H1 (cell line): ENCODE measurements around the gene C1orf21. TPM values are rescaled to one million over a fixed set of nuclear protein-coding genes. Genes with fewer than 3 reads are reported as not detected.

ENCODE experiments used
- CTCF ChIA-PET: fragments of 300-600 bp; sonication (Branson Sonifier 250); formaldehyde crosslinking; loops from one replicate; lab custom pipeline; 2021; ENCODE audit not compliant: partially characterized antibody; lab: Charles Lee
- POLR2A ChIA-PET: fragments of 300-600 bp; sonication (Branson Sonifier 250); formaldehyde crosslinking; loops from one replicate; lab custom pipeline; 2021; ENCODE audit warnings: inconsistent platforms; ENCODE audit not compliant: partially characterized antibody; lab: Charles Lee
- DNase-seq, 2 experiments: peaks; one replicate each; pipeline versions ENCODE4 v3.0.0 to v3.0.0-alpha.2; 2010 to 2022; ENCODE audit warnings: low spot score in 2 of 2, low read depth in 1 of 2, mixed read lengths in 1 of 2
- FAIRE-seq: peaks from 2 replicates; lab custom pipeline; 2011; peaks lifted over from hg19 to GRCh38; lab: Jason Lieb, UNC
- H2AFZ ChIP-seq: 2 replicates; pipeline ENCODE4 v1.8.1; 2012; ENCODE audit warnings: low read length, inconsistent platforms
- H2AK5ac ChIP-seq: 2 replicates; pipeline ENCODE4 v1.6.1; 2013; ENCODE audit warnings: low read depth, low read length
- H2BK120ac ChIP-seq: replicated peaks from 2 replicates; pipeline ENCODE3; 2013; ENCODE audit warnings: low read depth, low read length, inconsistent platforms
- H2BK12ac ChIP-seq: 2 replicates; pipeline ENCODE4 v1.6.1; 2013; ENCODE audit warnings: low read depth, low read length
- H2BK15ac ChIP-seq: 2 replicates; pipeline ENCODE4 v1.6.1; 2013; ENCODE audit warnings: low read length
- H2BK20ac ChIP-seq: 2 replicates; pipeline ENCODE4 v1.6.1; 2013; ENCODE audit warnings: low read length
- H2BK5ac ChIP-seq: 2 replicates; pipeline ENCODE4 v1.6.1; 2013; ENCODE audit warnings: low read depth, low read length
- H3K14ac ChIP-seq: 2 replicates; pipeline ENCODE4 v1.6.1; 2013; ENCODE audit warnings: inconsistent platforms; ENCODE audit not compliant: insufficient read length
- H3K18ac ChIP-seq: 2 replicates; pipeline ENCODE4 v1.6.1; 2013; ENCODE audit warnings: low read length; ENCODE audit errors: extremely low read depth
- H3K23ac ChIP-seq: 2 replicates; pipeline ENCODE4 v1.6.1; 2013; ENCODE audit warnings: inconsistent platforms; ENCODE audit not compliant: insufficient read length
- H3K23me2 ChIP-seq: 2 replicates; pipeline ENCODE4 v1.6.1; 2013; ENCODE audit warnings: low read depth, low read length
- H3K27ac ChIP-seq: 2 replicates; pipeline ENCODE4 v1.6.1; 2011; ENCODE audit warnings: low read depth, low read length, inconsistent platforms
- H3K27me3 ChIP-seq, 4 experiments: replicated peaks in 1 of 4; 1 replicate in 1 of 4; 2 replicates in 3 of 4; pipeline versions ENCODE4 v1.6.1 to v1.8.1; 2011 to 2013; ENCODE audit warnings: low read length in 3 of 4, mild to moderate bottlenecking in 3 of 4, inconsistent platforms in 2 of 4, mixed read lengths in 2 of 4, moderate library complexity in 1 of 4; ENCODE audit not compliant: control insufficient read depth in 3 of 4, insufficient read depth in 3 of 4; ENCODE audit errors: extremely low read depth in 1 of 4
- H3K36me3 ChIP-seq, 4 experiments: 2 replicates each; pipeline versions ENCODE4 v1.6.1 to v1.8.1; 2011 to 2013; ENCODE audit warnings: mild to moderate bottlenecking in 4 of 4, low read length in 3 of 4, moderate library complexity in 2 of 4, control low read depth in 1 of 4, inconsistent platforms in 1 of 4; ENCODE audit not compliant: insufficient read depth in 4 of 4, control insufficient read depth in 2 of 4
- H3K4ac ChIP-seq: replicated peaks from 2 replicates; pipeline ENCODE3; 2013; ENCODE audit warnings: low read length, low read depth, mixed read lengths, inconsistent platforms; ENCODE audit not compliant: insufficient read length
- H3K4me1 ChIP-seq, 4 experiments: replicated peaks in 1 of 4; 1 replicate in 1 of 4; 2 replicates in 3 of 4; pipeline versions ENCODE4 v1.6.1 to v1.8.1; 2011 to 2013; ENCODE audit warnings: low read length in 3 of 4, inconsistent platforms in 2 of 4, mixed read lengths in 1 of 4; ENCODE audit not compliant: insufficient read depth in 4 of 4, control insufficient read depth in 3 of 4
- H3K4me2 ChIP-seq, 2 experiments: 2 replicates each; pipeline versions ENCODE4 v1.6.1 to v1.8.1; 2011 to 2013; ENCODE audit warnings: low read depth in 2 of 2, low read length in 2 of 2, control low read depth in 1 of 2, inconsistent platforms in 1 of 2, mild to moderate bottlenecking in 1 of 2; ENCODE audit not compliant: insufficient read depth in 1 of 2
- H3K4me3 ChIP-seq, 4 experiments: fragments of 200-600, 300-600 bp in 1 of 4; sonication (generic), shearing (Covaris generic), sonication (Bioruptor Twin) in 1 of 4; 2 replicates each; pipeline versions ENCODE4 v1.5.1 to v1.8.1; 2011 to 2016; ENCODE audit warnings: low read length in 4 of 4, low read depth in 3 of 4, control low read depth in 2 of 4, inconsistent platforms in 2 of 4, mild to moderate bottlenecking in 2 of 4, mixed read lengths in 1 of 4, moderate library complexity in 1 of 4; ENCODE audit not compliant: insufficient read depth in 2 of 4; ENCODE audit errors: extremely low read depth in 1 of 4
- H3K56ac ChIP-seq: replicated peaks from 2 replicates; pipeline ENCODE3; 2013; ENCODE audit warnings: low read depth, mild to moderate bottlenecking, mixed read lengths, low read length, inconsistent platforms; ENCODE audit not compliant: insufficient read length
- H3K79me1 ChIP-seq: 2 replicates; pipeline ENCODE4 v1.6.1; 2013; ENCODE audit warnings: low read depth, low read length, control low read depth
- H3K79me2 ChIP-seq, 2 experiments: 2 replicates each; pipeline versions ENCODE4 v1.6.1 to v1.8.1; 2012 to 2013; ENCODE audit warnings: low read length in 2 of 2, mild to moderate bottlenecking in 2 of 2, inconsistent platforms in 1 of 2; ENCODE audit not compliant: insufficient read depth in 2 of 2, control insufficient read depth in 1 of 2
- H3K9ac ChIP-seq, 4 experiments: replicated peaks in 1 of 4; 1 replicate in 1 of 4; 2 replicates in 3 of 4; pipeline versions ENCODE4 v1.6.1 to v1.8.1; 2011 to 2013; ENCODE audit warnings: low read depth in 3 of 4, low read length in 3 of 4, control low read depth in 2 of 4, mild to moderate bottlenecking in 2 of 4, moderate library complexity in 2 of 4, inconsistent platforms in 1 of 4; ENCODE audit errors: extremely low read depth in 1 of 4
- H3K9me3 ChIP-seq, 2 experiments: 2 replicates each; pipeline versions ENCODE4 v1.6.1 to v1.8.1; 2012 to 2013; ENCODE audit warnings: mild to moderate bottlenecking in 2 of 2, moderate library complexity in 2 of 2, control low read depth in 1 of 2, inconsistent platforms in 1 of 2, low read depth in 1 of 2, low read length in 1 of 2, mixed read lengths in 1 of 2; ENCODE audit not compliant: insufficient read depth in 2 of 2
- H4K20me1 ChIP-seq, 2 experiments: replicated peaks in 1 of 2; 2 replicates each; pipeline versions ENCODE3 to v1.8.1; 2011 to 2013; ENCODE audit warnings: inconsistent platforms in 2 of 2, low read length in 2 of 2, mild to moderate bottlenecking in 1 of 2; ENCODE audit not compliant: insufficient read depth in 2 of 2, control insufficient read depth in 1 of 2
- H4K5ac ChIP-seq: 2 replicates; pipeline ENCODE4 v1.6.1; 2013; ENCODE audit warnings: low read length, low read depth, mixed read lengths, inconsistent platforms; ENCODE audit not compliant: insufficient read length
- H4K8ac ChIP-seq: 2 replicates; pipeline ENCODE4 v1.8.0; 2013; ENCODE audit warnings: mild to moderate bottlenecking, moderate library complexity, low read length, inconsistent platforms; ENCODE audit not compliant: insufficient read depth; ENCODE audit errors: extremely low read depth
- H4K91ac ChIP-seq: replicated peaks from 2 replicates; pipeline ENCODE3; 2013; ENCODE audit warnings: low read length, mixed read lengths, inconsistent platforms; ENCODE audit not compliant: insufficient read length
- CHD1 ChIP-seq: IDR thresholded peaks from 2 replicates; pipeline ENCODE4 v1.6.1; 2012; ENCODE audit warnings: low read depth, low read length, improper control_type of control experiment
- EGR1 ChIP-seq: IDR thresholded peaks from 2 replicates; pipeline ENCODE4 v1.6.1; 2011; ENCODE audit warnings: low read depth, low read length, borderline replicate concordance
- RAD21 ChIP-seq, 2 experiments: IDR thresholded peaks in 1 of 2; conservative IDR thresholded peaks in 1 of 2; 2 replicates each; pipeline ENCODE4 v1.6.1; 2011; ENCODE audit warnings: low read depth in 2 of 2, low read length in 2 of 2, improper control_type of control experiment in 1 of 2, inconsistent platforms in 1 of 2, mild to moderate bottlenecking in 1 of 2, moderate library complexity in 1 of 2
- WGBS, 2 experiments: shearing (Covaris generic) in 1 of 2; methylation state at CpG; one replicate each; pipeline versions ENCODE4 v1.1.6 to v1.1.7; 2013 to 2015; ENCODE audit warnings: low lambda C conversion rate in 2 of 2, mixed read lengths in 2 of 2, inconsistent platforms in 1 of 2, low coverage in 1 of 2, missing lambda C conversion rate in 1 of 2; ENCODE audit not compliant: insufficient replicate concordance in 2 of 2, insufficient coverage in 1 of 2, insufficient read length in 1 of 2; ENCODE audit errors: extremely low coverage in 1 of 2, missing lambda C conversion rate in 1 of 2; 5-methylcytosine and 5-hydroxymethylcytosine counted together
- polyA plus RNA-seq, 7 experiments: library from polyadenylated mRNA; depleted of rRNA in 3 of 7; stranded (reverse) in 5 of 7; unstranded in 2 of 7; fragments of >200 nt in 5 of 7; fragments of 200-250 nt in 2 of 7; gene quantifications; 1 replicate in 5 of 7; 2 replicates in 1 of 7; 4 replicates in 1 of 7; pipeline versions ENCODE4 v1.2.1 to v1.2.3, GENCODE V29; 2011 to 2013; ENCODE audit warnings: missing spikeins in 2 of 7, mixed read lengths in 2 of 7
- total RNA-seq: library from RNA; stranded (reverse); fragmentation: NEBNext Ultra II Directional; extraction: Animal tissue kit (Norgen Biotek cat#: 25700); gene quantifications from 2 replicates; pipeline ENCODE4 v1.2.1, GENCODE V29; 2021
- TF ChIP-seq, protein P1 (sequence below), 3 experiments: IDR thresholded peaks; 1 replicate in 2 of 3; 2 replicates in 1 of 3; pipeline versions ENCODE4 v1.5.1 to v1.6.1; 2011; ENCODE audit warnings: low read length in 3 of 3, mild to moderate bottlenecking in 3 of 3, inconsistent platforms in 2 of 3, low read depth in 1 of 3, moderate library complexity in 1 of 3; ENCODE audit not compliant: insufficient read depth in 1 of 3; ENCODE audit errors: control extremely low read depth in 1 of 3

Gene C1orf21
- total and polyA plus RNA-seq, 2 of the 8 experiments (the other 6 are each of a cell fraction or from before 2014, with no cell fraction given): 16.6 to 51.0 TPM

DNA sequence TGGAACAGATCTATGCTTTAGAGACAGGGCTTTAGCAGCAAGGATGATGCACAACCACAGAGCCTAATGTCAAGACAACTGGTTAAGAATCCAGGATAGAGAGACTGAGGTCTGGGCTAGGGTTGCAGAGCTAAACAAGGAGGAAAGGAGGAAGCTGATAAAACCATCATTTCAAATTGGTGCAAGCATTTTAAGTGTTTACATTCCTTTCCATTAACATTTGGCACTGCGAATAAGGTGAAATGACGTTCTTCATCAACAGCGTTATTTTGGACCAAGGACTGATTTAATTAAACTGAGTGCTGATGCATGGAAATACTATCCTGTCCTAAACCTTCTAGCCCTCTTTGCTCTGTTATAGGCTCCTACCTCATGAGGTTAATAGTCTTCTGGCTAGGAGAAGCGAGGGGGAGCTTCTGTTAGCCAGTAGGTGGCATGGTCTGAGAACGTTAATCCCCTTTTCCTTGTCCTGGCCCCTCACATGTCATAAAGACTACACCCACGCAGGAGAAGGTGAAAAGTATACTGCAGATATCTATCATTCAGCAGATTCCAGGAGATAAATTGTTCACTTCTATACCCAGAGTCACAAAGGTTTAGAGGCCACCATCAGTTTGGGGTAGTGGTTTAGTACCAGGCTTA lies 7.6 kb upstream of the C1orf21 start:
- no peak overlapping the region for H3K18ac ChIP-seq
- no peak overlapping the region for H2BK120ac ChIP-seq
- no peaks in the 10 kb centered on the region for H3K27me3 ChIP-seq
- no peak for DNase-seq
- no peak overlapping the region for H3K56ac ChIP-seq
- H2BK15ac ChIP-seq: no peak overlapping the region
- no peak overlapping the region for H2AFZ ChIP-seq
- no peaks in the 10 kb centered on the region for H3K9me3 ChIP-seq
- no peak overlapping the region for H3K14ac ChIP-seq
- H2AK5ac ChIP-seq: no peak overlapping the region
- H3K79me2 ChIP-seq: no peaks in the 10 kb centered on the region
- no peaks in the 10 kb centered on the region for H3K36me3 ChIP-seq
- no peak overlapping the region for H4K5ac ChIP-seq
- FAIRE-seq: no peak
- no peaks in the 10 kb centered on the region for H3K23me2 ChIP-seq
- no peak overlapping the region for H2BK5ac ChIP-seq
- H3K23ac ChIP-seq: no peak overlapping the region
- H3K4me3 ChIP-seq: no peak overlapping the region
- POLR2A ChIA-PET: interaction anchor here (1.2 kb wide), 1 partner anchor 327 kb away, joined by 3 read pairs; no protein-coding TSS in a partner anchor
- no peak overlapping the region for H4K91ac ChIP-seq
- H2BK20ac ChIP-seq: no peak overlapping the region
- H3K4ac ChIP-seq: no peak overlapping the region
- TF ChIP-seq CHD1 (no peak), RAD21 (IDR thresholded peaks at IDR 0.05 in 1 of 2, conservative IDR thresholded peaks at IDR 0.05 in 1 of 2; ENCODE audit: low read depth in 2 of 2, low read length in 2 of 2) (peak; percentile 65 to 74), EGR1 (0 out of 2 replicates have a peak, but pooled peaks have one; percentile 24)
- TF ChIP-seq, protein P1, sequence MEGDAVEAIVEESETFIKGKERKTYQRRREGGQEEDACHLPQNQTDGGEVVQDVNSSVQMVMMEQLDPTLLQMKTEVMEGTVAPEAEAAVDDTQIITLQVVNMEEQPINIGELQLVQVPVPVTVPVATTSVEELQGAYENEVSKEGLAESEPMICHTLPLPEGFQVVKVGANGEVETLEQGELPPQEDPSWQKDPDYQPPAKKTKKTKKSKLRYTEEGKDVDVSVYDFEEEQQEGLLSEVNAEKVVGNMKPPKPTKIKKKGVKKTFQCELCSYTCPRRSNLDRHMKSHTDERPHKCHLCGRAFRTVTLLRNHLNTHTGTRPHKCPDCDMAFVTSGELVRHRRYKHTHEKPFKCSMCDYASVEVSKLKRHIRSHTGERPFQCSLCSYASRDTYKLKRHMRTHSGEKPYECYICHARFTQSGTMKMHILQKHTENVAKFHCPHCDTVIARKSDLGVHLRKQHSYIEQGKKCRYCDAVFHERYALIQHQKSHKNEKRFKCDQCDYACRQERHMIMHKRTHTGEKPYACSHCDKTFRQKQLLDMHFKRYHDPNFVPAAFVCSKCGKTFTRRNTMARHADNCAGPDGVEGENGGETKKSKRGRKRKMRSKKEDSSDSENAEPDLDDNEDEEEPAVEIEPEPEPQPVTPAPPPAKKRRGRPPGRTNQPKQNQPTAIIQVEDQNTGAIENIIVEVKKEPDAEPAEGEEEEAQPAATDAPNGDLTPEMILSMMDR (IDR thresholded peaks at IDR 0.05; ENCODE audit: control extremely low read depth in 1 of 3, insufficient read depth in 1 of 3, low read depth in 1 of 3, low read length in 3 of 3): peak in 2 of 3 experiments; percentile 47 to 64; a peak in 2 of 4 replicates
- TF ChIP-seq, all 59 proteins: peak for 3
- Histone ChIP-seq H3K4me1 (peaks cover 0 to 10% (median 5%) of the 10 kb centered on the region in 4 experiments; a peak in 6 of 7 replicates), H3K79me1 (no peaks in the 10 kb centered on the region), H4K8ac (no peak overlapping the region), H2BK12ac (no peak overlapping the region), H4K20me1 (no peaks in the 10 kb centered on the region), H3K4me2 (no peak overlapping the region), H3K9ac (no peak overlapping the region), H3K27ac (no peak overlapping the region)
- CTCF ChIA-PET: interaction anchor here (0.6 to 5.4 kb wide), 31 partner anchors 10 to 312 kb away, joined by 3 to 36 read pairs (median 4); no protein-coding TSS in a partner anchor
- 69% methylated on average over 6 of the region's 6 CpGs; no CpG with 5 or more reads in 1 of the 2 experiments for WGBS, 2 experiments
